ENCODE results near the gene CLIC3. TPM values are rescaled to one million over a fixed set of nuclear protein-coding genes. Genes with fewer than 3 reads are reported as not detected.

The CLIC3 gene
- total and polyA plus RNA-seq, 4 donors = 17.2 to 115 (median 81.1) TPM

- peak; percentile 4 for ATAC-seq (ENCODE audit: insufficient read depth, low FRiP score)
- no peak overlapping the region for H3K9ac ChIP-seq (ENCODE audit: insufficient read depth in 1 of 2, low read length in 2 of 2)
These were observed 526 bp downstream of the CLIC3 start for GRCh38 chr9:136995772-136996311.

DNA sequence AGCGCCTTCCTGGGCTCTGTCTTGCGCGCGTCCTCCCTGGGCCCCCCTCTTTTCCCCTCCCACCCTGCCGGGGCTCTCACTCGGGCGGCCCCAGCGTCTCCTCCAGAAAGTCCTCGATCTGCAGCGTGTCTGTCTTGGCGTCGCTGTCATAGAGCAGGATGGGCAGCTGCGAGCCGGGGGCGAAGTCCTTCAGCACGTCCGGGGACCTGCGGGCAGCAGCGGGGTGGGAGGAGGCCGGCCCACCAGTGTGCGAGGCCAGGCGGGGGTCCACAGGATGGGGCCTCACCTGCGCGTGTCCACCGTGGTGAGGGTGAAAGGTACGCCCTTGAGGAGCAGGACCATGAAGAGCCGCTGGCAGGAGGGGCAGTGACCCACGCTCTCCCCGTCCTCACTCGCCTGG, 1.0 kb downstream of the CLIC3 start:
- H3K27me3 ChIP-seq (ENCODE audit: control insufficient read depth in 3 of 3, insufficient read depth in 3 of 3, low read length in 2 of 3) = no peaks in the 10 kb centered on the region
- H3K9ac ChIP-seq (ENCODE audit: insufficient read depth in 1 of 2, low read length in 2 of 2) = no peak overlapping the region
- DNase-seq = peak; percentile 50 to 57 (median 51)
- H3K4me1 ChIP-seq (ENCODE audit: control insufficient read depth in 5 of 5, insufficient read depth in 5 of 5, low read length in 5 of 5) = peaks cover 0 to 37% (median 15%) of the 10 kb centered on the region in 5 donors
- no peak for ATAC-seq (ENCODE audit: insufficient read depth, low FRiP score)
- no peak for TF ChIP-seq CTCF (IDR thresholded peaks at IDR 0.05; ENCODE audit: control extremely low read depth, extremely low read depth)
- no peaks in the 10 kb centered on the region for H3K9me3 ChIP-seq (ENCODE audit: control insufficient read depth in 4 of 4, insufficient read depth in 3 of 4, low read length in 3 of 4)
- 35 to 37% methylated on average over 28 to 30 of the region's 30 CpGs for WGBS, 2 donors
- no peak overlapping the region for H3K27ac ChIP-seq (ENCODE audit: low read depth in 1 of 2, low read length in 1 of 2)
- no peak overlapping the region for H3K4me3 ChIP-seq
- peaks cover 0 to 13% (median 0%) of the 10 kb centered on the region in 4 donors for H3K36me3 ChIP-seq (ENCODE audit: control insufficient read depth in 4 of 4, insufficient read depth in 4 of 4, low read length in 4 of 4)

More at GRCh38 chr9:136995772-136996311, 526 bp downstream of the CLIC3 start:
- Histone ChIP-seq H3K9me3 (ENCODE audit: control insufficient read depth in 4 of 4, insufficient read depth in 3 of 4, low read length in 3 of 4) (no peaks in the 10 kb centered on the region), H3K4me3 (no peak overlapping the region), H3K27ac (ENCODE audit: low read depth in 1 of 2, low read length in 1 of 2) (peak overlapping the region in 1 of 2 donors; percentile 40), H3K4me1 (ENCODE audit: control insufficient read depth in 5 of 5, insufficient read depth in 5 of 5, low read length in 5 of 5) (peaks cover 0 to 37% (median 15%) of the 10 kb centered on the region in 5 donors), H3K27me3 (ENCODE audit: control insufficient read depth in 3 of 3, insufficient read depth in 3 of 3, low read length in 2 of 3) (no peaks in the 10 kb centered on the region), H3K36me3 (ENCODE audit: control insufficient read depth in 4 of 4, insufficient read depth in 4 of 4, low read length in 4 of 4) (peaks cover 0 to 13% (median 0%) of the 10 kb centered on the region in 4 donors)
- DNase-seq = peak; percentile 74 to 88 (median 81)
- no peak for TF ChIP-seq CTCF (IDR thresholded peaks at IDR 0.05; ENCODE audit: control extremely low read depth, extremely low read depth)
- 24 to 27% methylated on average over 10 to 12 of the region's 12 CpGs for WGBS, 2 donors

GRCh38 chr9:136994888-136995230, 1.5 kb downstream of the CLIC3 start:
- no peak for ATAC-seq (ENCODE audit: insufficient read depth, low FRiP score)
- DNase-seq = peak in 1 of 3 donors; percentile 33
- no peak overlapping the region for H3K4me3 ChIP-seq
- no peaks in the 10 kb centered on the region for H3K9me3 ChIP-seq (ENCODE audit: control insufficient read depth in 4 of 4, insufficient read depth in 3 of 4, low read length in 3 of 4)
- no peak overlapping the region for H3K9ac ChIP-seq (ENCODE audit: insufficient read depth in 1 of 2, low read length in 2 of 2)
- H3K36me3 ChIP-seq (ENCODE audit: control insufficient read depth in 4 of 4, insufficient read depth in 4 of 4, low read length in 4 of 4) = peaks cover 0 to 13% (median 0%) of the 10 kb centered on the region in 4 donors
- peaks cover 0 to 37% (median 15%) of the 10 kb centered on the region in 5 donors for H3K4me1 ChIP-seq (ENCODE audit: control insufficient read depth in 5 of 5, insufficient read depth in 5 of 5, low read length in 5 of 5)
- H3K27me3 ChIP-seq (ENCODE audit: control insufficient read depth in 3 of 3, insufficient read depth in 3 of 3, low read length in 2 of 3) = no peaks in the 10 kb centered on the region
- no peak overlapping the region for H3K27ac ChIP-seq (ENCODE audit: low read depth in 1 of 2, low read length in 1 of 2)
- TF ChIP-seq CTCF (IDR thresholded peaks at IDR 0.05; ENCODE audit: control extremely low read depth, extremely low read depth) = no peak
- 17 to 60% methylated on average over 31 to 40 of the region's 40 CpGs for whole genome bisulfite sequencing, 2 donors

Data from lung (tissue), 12 donors.